ENCODE measurements around the gene PRSS33. TPM values are rescaled to one million over a fixed set of nuclear protein-coding genes. Genes with fewer than 3 reads are reported as not detected.
A peak's percentile ranks its signal among the peaks of the same experiment; 100 is the strongest.

PRSS33 gene
- total and polyA plus RNA-seq, 9 of the 15 experiments (the other 6 are each of a cell fraction or from before 2014, with no cell fraction given), result not detected

DNA sequence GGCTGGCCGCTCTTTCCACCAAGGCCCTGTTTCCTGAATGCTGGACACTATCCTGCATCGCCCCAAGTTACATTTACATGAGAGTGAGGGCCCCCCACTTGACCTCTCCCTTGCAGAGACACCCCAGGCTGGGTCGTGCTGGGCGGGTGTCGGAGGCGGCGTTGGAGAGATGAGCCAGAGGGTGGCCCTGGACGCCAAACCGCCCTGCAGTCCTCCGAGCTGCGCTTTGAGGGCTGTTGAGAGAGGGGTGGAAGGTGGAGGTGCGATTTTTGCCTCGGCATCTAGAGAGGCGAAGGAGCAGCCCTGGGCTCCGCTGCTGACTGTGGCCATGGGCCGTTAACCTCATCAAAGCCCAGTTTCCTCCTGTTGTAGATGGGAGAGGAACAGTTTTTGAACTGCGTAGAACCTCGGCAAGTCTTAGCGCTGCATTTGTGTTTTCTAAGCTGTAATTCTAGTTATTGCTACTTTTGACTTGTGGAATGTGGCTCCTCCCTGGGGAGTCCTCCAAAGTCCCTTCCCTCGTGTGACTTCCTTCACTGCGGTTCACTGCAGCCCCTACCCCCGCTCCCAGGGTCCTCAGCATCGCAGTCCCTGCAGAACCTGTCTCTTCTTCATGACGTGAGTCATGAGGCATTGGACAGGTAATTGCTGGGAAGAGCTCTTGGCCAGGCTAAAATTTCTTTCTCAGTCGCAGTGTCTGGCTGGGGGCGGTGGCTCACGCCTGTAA, 9.3 kb downstream of the PRSS33 start (continued):
- TF ChIP-seq KDM4B (IDR thresholded peaks at IDR 0.05; ENCODE audit: borderline replicate concordance in 2 of 2, low read depth in 1 of 2), result no peak
- no peak for TF ChIP-seq GATA2 (CRISPR knock-in tag; IDR thresholded peaks at IDR 0.05)
- TF ChIP-seq SOX6 (IDR thresholded peaks at IDR 0.05), result no peak
- TF ChIP-seq ZNF134 (CRISPR knock-in tag; conservative IDR thresholded peaks at IDR 0.05), result 0 out of 2 replicates have a peak, but pooled peaks have one; percentile 37
- TF ChIP-seq ZNF583 (CRISPR knock-in tag; IDR thresholded peaks at IDR 0.05), result no peak
- 0 out of 2 replicates have a peak, but pooled peaks have one; percentile 55 for TF ChIP-seq ZC3H8 (IDR thresholded peaks at IDR 0.05)
- no peak for TF ChIP-seq ZNF212 (CRISPR knock-in tag; IDR thresholded peaks at IDR 0.05)
- no peak for TF ChIP-seq CBFB (CRISPR knock-in tag; IDR thresholded peaks at IDR 0.05)
- TF ChIP-seq, protein P1, sequence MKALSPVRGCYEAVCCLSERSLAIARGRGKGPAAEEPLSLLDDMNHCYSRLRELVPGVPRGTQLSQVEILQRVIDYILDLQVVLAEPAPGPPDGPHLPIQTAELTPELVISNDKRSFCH (CRISPR knock-in tag; IDR thresholded peaks at IDR 0.05), result no peak
- TF ChIP-seq, protein P1 (tag; IDR thresholded peaks at IDR 0.05), result no peak
- 0 out of 2 replicates have a peak, but pooled peaks have one; percentile 58 for TF ChIP-seq HDAC6 (IDR thresholded peaks at IDR 0.05; ENCODE audit: low read depth, low read length)
- TF ChIP-seq NR4A1 (CRISPR knock-in tag; IDR thresholded peaks at IDR 0.05), result no peak
- TF ChIP-seq NR4A1 (tag; IDR thresholded peaks at IDR 0.05), result no peak
- TF ChIP-seq TBL1XR1 (IDR thresholded peaks at IDR 0.05; ENCODE audit: low read length in 2 of 2), result no peak
- TF ChIP-seq, protein P2, sequence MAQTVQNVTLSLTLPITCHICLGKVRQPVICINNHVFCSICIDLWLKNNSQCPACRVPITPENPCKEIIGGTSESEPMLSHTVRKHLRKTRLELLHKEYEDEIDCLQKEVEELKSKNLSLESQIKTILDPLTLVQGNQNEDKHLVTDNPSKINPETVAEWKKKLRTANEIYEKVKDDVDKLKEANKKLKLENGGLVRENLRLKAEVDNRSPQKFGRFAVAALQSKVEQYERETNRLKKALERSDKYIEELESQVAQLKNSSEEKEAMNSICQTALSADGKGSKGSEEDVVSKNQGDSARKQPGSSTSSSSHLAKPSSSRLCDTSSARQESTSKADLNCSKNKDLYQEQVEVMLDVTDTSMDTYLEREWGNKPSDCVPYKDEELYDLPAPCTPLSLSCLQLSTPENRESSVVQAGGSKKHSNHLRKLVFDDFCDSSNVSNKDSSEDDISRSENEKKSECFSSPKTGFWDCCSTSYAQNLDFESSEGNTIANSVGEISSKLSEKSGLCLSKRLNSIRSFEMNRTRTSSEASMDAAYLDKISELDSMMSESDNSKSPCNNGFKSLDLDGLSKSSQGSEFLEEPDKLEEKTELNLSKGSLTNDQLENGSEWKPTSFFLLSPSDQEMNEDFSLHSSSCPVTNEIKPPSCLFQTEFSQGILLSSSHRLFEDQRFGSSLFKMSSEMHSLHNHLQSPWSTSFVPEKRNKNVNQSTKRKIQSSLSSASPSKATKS (CRISPR knock-in tag; IDR thresholded peaks at IDR 0.05), result no peak
- TF ChIP-seq, protein P3, sequence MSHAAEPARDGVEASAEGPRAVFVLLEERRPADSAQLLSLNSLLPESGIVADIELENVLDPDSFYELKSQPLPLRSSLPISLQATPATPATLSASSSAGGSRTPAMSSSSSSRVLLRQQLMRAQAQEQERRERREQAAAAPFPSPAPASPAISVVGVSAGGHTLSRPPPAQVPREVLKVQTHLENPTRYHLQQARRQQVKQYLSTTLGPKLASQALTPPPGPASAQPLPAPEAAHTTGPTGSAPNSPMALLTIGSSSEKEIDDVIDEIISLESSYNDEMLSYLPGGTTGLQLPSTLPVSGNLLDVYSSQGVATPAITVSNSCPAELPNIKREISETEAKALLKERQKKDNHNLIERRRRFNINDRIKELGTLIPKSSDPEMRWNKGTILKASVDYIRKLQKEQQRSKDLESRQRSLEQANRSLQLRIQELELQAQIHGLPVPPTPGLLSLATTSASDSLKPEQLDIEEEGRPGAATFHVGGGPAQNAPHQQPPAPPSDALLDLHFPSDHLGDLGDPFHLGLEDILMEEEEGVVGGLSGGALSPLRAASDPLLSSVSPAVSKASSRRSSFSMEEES (CRISPR knock-in tag; IDR thresholded peaks at IDR 0.05), result no peak
- TF ChIP-seq, protein P4, sequence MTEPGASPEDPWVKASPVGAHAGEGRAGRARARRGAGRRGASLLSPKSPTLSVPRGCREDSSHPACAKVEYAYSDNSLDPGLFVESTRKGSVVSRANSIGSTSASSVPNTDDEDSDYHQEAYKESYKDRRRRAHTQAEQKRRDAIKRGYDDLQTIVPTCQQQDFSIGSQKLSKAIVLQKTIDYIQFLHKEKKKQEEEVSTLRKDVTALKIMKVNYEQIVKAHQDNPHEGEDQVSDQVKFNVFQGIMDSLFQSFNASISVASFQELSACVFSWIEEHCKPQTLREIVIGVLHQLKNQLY (CRISPR knock-in tag; conservative IDR thresholded peaks at IDR 0.05), result no peak
- TF ChIP-seq, protein P5, sequence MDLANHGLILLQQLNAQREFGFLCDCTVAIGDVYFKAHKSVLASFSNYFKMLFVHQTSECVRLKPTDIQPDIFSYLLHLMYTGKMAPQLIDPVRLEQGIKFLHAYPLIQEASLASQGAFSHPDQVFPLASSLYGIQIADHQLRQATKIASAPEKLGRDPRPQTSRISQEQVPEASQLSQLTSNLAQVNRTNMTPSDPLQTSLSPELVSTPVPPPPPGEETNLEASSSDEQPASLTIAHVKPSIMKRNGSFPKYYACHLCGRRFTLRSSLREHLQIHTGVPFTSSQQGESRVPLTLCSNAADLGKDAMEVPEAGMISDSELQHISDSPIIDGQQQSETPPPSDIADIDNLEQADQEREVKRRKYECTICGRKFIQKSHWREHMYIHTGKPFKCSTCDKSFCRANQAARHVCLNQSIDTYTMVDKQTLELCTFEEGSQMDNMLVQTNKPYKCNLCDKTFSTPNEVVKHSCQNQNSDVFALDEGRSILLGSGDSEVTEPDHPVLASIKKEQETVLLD (IDR thresholded peaks at IDR 0.05), result no peak
- TF ChIP-seq, protein P6, sequence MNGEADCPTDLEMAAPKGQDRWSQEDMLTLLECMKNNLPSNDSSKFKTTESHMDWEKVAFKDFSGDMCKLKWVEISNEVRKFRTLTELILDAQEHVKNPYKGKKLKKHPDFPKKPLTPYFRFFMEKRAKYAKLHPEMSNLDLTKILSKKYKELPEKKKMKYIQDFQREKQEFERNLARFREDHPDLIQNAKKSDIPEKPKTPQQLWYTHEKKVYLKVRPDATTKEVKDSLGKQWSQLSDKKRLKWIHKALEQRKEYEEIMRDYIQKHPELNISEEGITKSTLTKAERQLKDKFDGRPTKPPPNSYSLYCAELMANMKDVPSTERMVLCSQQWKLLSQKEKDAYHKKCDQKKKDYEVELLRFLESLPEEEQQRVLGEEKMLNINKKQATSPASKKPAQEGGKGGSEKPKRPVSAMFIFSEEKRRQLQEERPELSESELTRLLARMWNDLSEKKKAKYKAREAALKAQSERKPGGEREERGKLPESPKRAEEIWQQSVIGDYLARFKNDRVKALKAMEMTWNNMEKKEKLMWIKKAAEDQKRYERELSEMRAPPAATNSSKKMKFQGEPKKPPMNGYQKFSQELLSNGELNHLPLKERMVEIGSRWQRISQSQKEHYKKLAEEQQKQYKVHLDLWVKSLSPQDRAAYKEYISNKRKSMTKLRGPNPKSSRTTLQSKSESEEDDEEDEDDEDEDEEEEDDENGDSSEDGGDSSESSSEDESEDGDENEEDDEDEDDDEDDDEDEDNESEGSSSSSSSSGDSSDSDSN (IDR thresholded peaks at IDR 0.05; ENCODE audit: borderline replicate concordance in 1 of 2, low read depth in 2 of 2, low read length in 2 of 2), result no peak
- TF ChIP-seq SNIP1 (IDR thresholded peaks at IDR 0.05; ENCODE audit: low read depth), result no peak

Measured in K562 (cell line).